Liver (tissue), 9 donors: ENCODE measurements around the gene FGF3. TPM values are rescaled to one million over a fixed set of nuclear protein-coding genes. Genes with fewer than 3 reads are reported as not detected.

ENCODE experiments used
- DNase-seq: peaks from one replicate; pipeline ENCODE4 v3.0.0-alpha.2; 2017; ENCODE audit warnings: low spot score
- H3K27ac ChIP-seq, 2 donors: one replicate each; pipeline ENCODE4 v1.7.0; 2013; ENCODE audit warnings: inconsistent platforms in 2 of 2, low read length in 2 of 2, control low read depth in 1 of 2, low read depth in 1 of 2, mild to moderate bottlenecking in 1 of 2
- H3K27me3 ChIP-seq, 4 donors: one replicate each; pipeline versions ENCODE4 v1.6.1 to v1.7.0; 2013; ENCODE audit warnings: low read length in 3 of 4, inconsistent platforms in 1 of 4, mild to moderate bottlenecking in 1 of 4, moderate library complexity in 1 of 4; ENCODE audit not compliant: control insufficient read depth in 4 of 4, insufficient read depth in 4 of 4
- H3K36me3 ChIP-seq, 4 donors: one replicate each; pipeline versions ENCODE4 v1.6.1 to v1.7.0; 2013; ENCODE audit warnings: low read length in 3 of 4, mild to moderate bottlenecking in 3 of 4, low read depth in 1 of 4, moderate library complexity in 1 of 4; ENCODE audit not compliant: control insufficient read depth in 4 of 4, insufficient read depth in 3 of 4
- H3K4me1 ChIP-seq, 4 donors: one replicate each; pipeline versions ENCODE4 v1.6.1 to v1.7.0; 2013; ENCODE audit warnings: low read length in 3 of 4, mild to moderate bottlenecking in 3 of 4, moderate library complexity in 1 of 4; ENCODE audit not compliant: control insufficient read depth in 4 of 4, insufficient read depth in 4 of 4
- H3K4me3 ChIP-seq, 3 donors: one replicate each; pipeline versions ENCODE4 v1.6.1 to v1.7.0; 2013; ENCODE audit warnings: low read length in 3 of 3, control low read depth in 1 of 3, low read depth in 1 of 3, mild to moderate bottlenecking in 1 of 3
- H3K9ac ChIP-seq, 2 donors: one replicate each; pipeline ENCODE4 v1.7.0; 2013; ENCODE audit warnings: low read length in 2 of 2, mild to moderate bottlenecking in 2 of 2, moderate library complexity in 2 of 2, control low read depth in 1 of 2, low read depth in 1 of 2
- H3K9me3 ChIP-seq, 4 donors: one replicate each; pipeline versions ENCODE4 v1.6.1 to v1.7.0; 2013; ENCODE audit warnings: low read length in 3 of 4; ENCODE audit not compliant: control insufficient read depth in 4 of 4
- EGR1 ChIP-seq, 2 donors: IDR thresholded peaks; 2 replicates each; pipeline ENCODE4 v1.6.1; 2016 to 2018; ENCODE audit warnings: antibody characterized with exemption in 2 of 2, low read depth in 2 of 2
- FOXA1 ChIP-seq: IDR thresholded peaks from 2 replicates; pipeline ENCODE4 v1.6.1; 2016; ENCODE audit warnings: antibody characterized with exemption
- FOXA2 ChIP-seq: IDR thresholded peaks from 2 replicates; pipeline ENCODE4 v1.6.1; 2016; ENCODE audit warnings: antibody characterized with exemption
- GABPA ChIP-seq, 2 donors: IDR thresholded peaks in 1 of 2; conservative IDR thresholded peaks in 1 of 2; 2 replicates each; pipeline ENCODE4 v1.6.1; 2016; ENCODE audit warnings: antibody characterized with exemption in 2 of 2, mild to moderate bottlenecking in 1 of 2, moderate library complexity in 1 of 2
- HNF4A ChIP-seq, 2 donors: conservative IDR thresholded peaks; 2 replicates each; pipeline ENCODE4 v1.6.1; 2016; ENCODE audit warnings: antibody characterized with exemption in 2 of 2, mild to moderate bottlenecking in 2 of 2
- HNF4G ChIP-seq: IDR thresholded peaks from 2 replicates; pipeline ENCODE4 v1.6.1; 2016; ENCODE audit warnings: antibody characterized with exemption
- JUND ChIP-seq, 2 donors: IDR thresholded peaks; 2 replicates each; pipeline ENCODE4 v1.6.1; 2016; ENCODE audit warnings: antibody characterized with exemption in 2 of 2
- NR2F2 ChIP-seq: IDR thresholded peaks from 2 replicates; pipeline ENCODE4 v1.6.1; 2016; ENCODE audit warnings: antibody characterized with exemption
- RXRA ChIP-seq, 2 donors: IDR thresholded peaks; 2 replicates each; pipeline ENCODE4 v1.6.1; 2017 to 2018; ENCODE audit warnings: antibody characterized with exemption in 2 of 2, mild to moderate bottlenecking in 1 of 2
- SP1 ChIP-seq: IDR thresholded peaks from 2 replicates; pipeline ENCODE4 v1.6.1; 2018; ENCODE audit warnings: antibody characterized with exemption, mild to moderate bottlenecking
- TAF1 ChIP-seq: conservative IDR thresholded peaks from 2 replicates; pipeline ENCODE4 v1.6.1; 2016; ENCODE audit warnings: antibody characterized with exemption, mild to moderate bottlenecking
- YY1 ChIP-seq: IDR thresholded peaks from 2 replicates; pipeline ENCODE4 v1.6.1; 2016; ENCODE audit warnings: antibody characterized with exemption, mild to moderate bottlenecking
- WGBS: extraction: QIAGEN DNeasy Blood & Tissue Kit; methylation state at CpG from one replicate; pipeline ENCODE4 v1.1.7; 2013; 5-methylcytosine and 5-hydroxymethylcytosine counted together
- polyA plus RNA-seq, 2 donors: library from polyadenylated mRNA; stranded (reverse) in 1 of 2; unstranded in 1 of 2; fragments of 200-250 nt in 1 of 2; fragments of >200 nt in 1 of 2; fragmentation: Nextera tagmentation in 1 of 2; extraction: Ambion mirVana in 1 of 2; gene quantifications; one replicate each; pipeline versions ENCODE4 v1.2.1 to v1.2.3, GENCODE V29; 2013 to 2015
- total RNA-seq, 2 donors: library from RNA; depleted of rRNA; stranded (reverse); fragments of >200 nt; gene quantifications; one replicate each; pipeline ENCODE4 v1.2.3, GENCODE V29; 2014
- TF ChIP-seq, protein P1 (sequence below): IDR thresholded peaks from 2 replicates; pipeline ENCODE4 v1.6.1; 2016; ENCODE audit warnings: antibody characterized with exemption
- TF ChIP-seq, protein P2 (sequence below): IDR thresholded peaks from 2 replicates; pipeline ENCODE4 v1.6.1; 2016; ENCODE audit warnings: antibody characterized with exemption, mild to moderate bottlenecking
- TF ChIP-seq, protein P3 (sequence below): fragments of 150-350 bp; IDR thresholded peaks from 2 replicates; pipeline ENCODE4 v1.5.1; 2017; ENCODE audit warnings: improper control_type of control experiment, low read depth, low read length; ENCODE audit not compliant: missing input control
- TF ChIP-seq, protein P4 (sequence below): IDR thresholded peaks from 2 replicates; pipeline ENCODE4 v1.6.1; 2016; ENCODE audit warnings: antibody characterized with exemption
- TF ChIP-seq, protein P5 (sequence below): IDR thresholded peaks from 2 replicates; pipeline ENCODE4 v1.6.1; 2016; ENCODE audit warnings: antibody characterized with exemption
- donor health status: healthy.
- donor health status: healthy.
- donor health status: healthy.
- donor health status: healthy.
- donor health status: healthy.

FGF3 gene
- total and polyA plus RNA-seq, 4 donors, result not detected

DNA sequence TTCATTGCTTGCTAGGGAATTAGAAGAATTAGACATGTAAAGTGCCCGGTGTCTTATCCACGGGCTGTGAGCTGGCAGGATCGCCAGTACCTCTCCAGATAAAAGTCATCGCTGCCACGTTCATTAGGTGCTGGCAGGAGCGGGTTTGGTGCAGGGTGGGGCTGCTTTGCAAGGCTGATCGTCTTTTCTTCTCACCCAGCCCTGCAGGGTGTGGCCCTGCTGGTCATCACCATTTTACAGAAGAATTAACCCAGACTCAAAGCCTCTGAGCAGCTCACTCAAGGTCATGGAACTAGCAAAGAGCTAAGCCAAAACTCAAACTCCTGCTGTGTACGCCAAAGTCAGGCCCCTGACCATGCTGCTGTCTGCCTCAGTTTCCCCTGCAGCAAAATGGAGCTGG, 38.0 kb downstream of the FGF3 start:
- no peak overlapping the region for H3K27ac ChIP-seq
- DNase-seq, result no peak
- H3K27me3 ChIP-seq, result no peaks in the 10 kb centered on the region
- no peak overlapping the region for H3K4me3 ChIP-seq
- no peaks in the 10 kb centered on the region for H3K9me3 ChIP-seq
- H3K4me1 ChIP-seq, result no peaks in the 10 kb centered on the region
- no peak for TF ChIP-seq HNF4G
- no peak for TF ChIP-seq RXRA (IDR thresholded peaks at IDR 0.05)
- TF ChIP-seq GABPA (IDR thresholded peaks at IDR 0.05 in 1 of 2, conservative IDR thresholded peaks at IDR 0.05 in 1 of 2), result no peak
- TF ChIP-seq FOXA2, result no peak
- TF ChIP-seq, protein P1, sequence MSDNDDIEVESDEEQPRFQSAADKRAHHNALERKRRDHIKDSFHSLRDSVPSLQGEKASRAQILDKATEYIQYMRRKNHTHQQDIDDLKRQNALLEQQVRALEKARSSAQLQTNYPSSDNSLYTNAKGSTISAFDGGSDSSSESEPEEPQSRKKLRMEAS, result no peak
- no peak for TF ChIP-seq JUND (IDR thresholded peaks at IDR 0.05)
- TF ChIP-seq, protein P2, sequence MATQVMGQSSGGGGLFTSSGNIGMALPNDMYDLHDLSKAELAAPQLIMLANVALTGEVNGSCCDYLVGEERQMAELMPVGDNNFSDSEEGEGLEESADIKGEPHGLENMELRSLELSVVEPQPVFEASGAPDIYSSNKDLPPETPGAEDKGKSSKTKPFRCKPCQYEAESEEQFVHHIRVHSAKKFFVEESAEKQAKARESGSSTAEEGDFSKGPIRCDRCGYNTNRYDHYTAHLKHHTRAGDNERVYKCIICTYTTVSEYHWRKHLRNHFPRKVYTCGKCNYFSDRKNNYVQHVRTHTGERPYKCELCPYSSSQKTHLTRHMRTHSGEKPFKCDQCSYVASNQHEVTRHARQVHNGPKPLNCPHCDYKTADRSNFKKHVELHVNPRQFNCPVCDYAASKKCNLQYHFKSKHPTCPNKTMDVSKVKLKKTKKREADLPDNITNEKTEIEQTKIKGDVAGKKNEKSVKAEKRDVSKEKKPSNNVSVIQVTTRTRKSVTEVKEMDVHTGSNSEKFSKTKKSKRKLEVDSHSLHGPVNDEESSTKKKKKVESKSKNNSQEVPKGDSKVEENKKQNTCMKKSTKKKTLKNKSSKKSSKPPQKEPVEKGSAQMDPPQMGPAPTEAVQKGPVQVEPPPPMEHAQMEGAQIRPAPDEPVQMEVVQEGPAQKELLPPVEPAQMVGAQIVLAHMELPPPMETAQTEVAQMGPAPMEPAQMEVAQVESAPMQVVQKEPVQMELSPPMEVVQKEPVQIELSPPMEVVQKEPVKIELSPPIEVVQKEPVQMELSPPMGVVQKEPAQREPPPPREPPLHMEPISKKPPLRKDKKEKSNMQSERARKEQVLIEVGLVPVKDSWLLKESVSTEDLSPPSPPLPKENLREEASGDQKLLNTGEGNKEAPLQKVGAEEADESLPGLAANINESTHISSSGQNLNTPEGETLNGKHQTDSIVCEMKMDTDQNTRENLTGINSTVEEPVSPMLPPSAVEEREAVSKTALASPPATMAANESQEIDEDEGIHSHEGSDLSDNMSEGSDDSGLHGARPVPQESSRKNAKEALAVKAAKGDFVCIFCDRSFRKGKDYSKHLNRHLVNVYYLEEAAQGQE, result no peak
- TF ChIP-seq, protein P3, sequence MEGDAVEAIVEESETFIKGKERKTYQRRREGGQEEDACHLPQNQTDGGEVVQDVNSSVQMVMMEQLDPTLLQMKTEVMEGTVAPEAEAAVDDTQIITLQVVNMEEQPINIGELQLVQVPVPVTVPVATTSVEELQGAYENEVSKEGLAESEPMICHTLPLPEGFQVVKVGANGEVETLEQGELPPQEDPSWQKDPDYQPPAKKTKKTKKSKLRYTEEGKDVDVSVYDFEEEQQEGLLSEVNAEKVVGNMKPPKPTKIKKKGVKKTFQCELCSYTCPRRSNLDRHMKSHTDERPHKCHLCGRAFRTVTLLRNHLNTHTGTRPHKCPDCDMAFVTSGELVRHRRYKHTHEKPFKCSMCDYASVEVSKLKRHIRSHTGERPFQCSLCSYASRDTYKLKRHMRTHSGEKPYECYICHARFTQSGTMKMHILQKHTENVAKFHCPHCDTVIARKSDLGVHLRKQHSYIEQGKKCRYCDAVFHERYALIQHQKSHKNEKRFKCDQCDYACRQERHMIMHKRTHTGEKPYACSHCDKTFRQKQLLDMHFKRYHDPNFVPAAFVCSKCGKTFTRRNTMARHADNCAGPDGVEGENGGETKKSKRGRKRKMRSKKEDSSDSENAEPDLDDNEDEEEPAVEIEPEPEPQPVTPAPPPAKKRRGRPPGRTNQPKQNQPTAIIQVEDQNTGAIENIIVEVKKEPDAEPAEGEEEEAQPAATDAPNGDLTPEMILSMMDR, result no peak
- no peak for TF ChIP-seq TAF1
- TF ChIP-seq EGR1 (IDR thresholded peaks at IDR 0.05; ENCODE audit: low read depth in 2 of 2), result no peak
- no peak for TF ChIP-seq HNF4A (conservative IDR thresholded peaks at IDR 0.05)
- no peak for TF ChIP-seq YY1
- TF ChIP-seq, protein P4, sequence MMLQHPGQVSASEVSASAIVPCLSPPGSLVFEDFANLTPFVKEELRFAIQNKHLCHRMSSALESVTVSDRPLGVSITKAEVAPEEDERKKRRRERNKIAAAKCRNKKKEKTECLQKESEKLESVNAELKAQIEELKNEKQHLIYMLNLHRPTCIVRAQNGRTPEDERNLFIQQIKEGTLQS, result no peak
- H3K9ac ChIP-seq, result no peak overlapping the region
- H3K36me3 ChIP-seq, result no peaks in the 10 kb centered on the region
- 73% methylated on average over 8 of the region's 8 CpGs for WGBS

DNA sequence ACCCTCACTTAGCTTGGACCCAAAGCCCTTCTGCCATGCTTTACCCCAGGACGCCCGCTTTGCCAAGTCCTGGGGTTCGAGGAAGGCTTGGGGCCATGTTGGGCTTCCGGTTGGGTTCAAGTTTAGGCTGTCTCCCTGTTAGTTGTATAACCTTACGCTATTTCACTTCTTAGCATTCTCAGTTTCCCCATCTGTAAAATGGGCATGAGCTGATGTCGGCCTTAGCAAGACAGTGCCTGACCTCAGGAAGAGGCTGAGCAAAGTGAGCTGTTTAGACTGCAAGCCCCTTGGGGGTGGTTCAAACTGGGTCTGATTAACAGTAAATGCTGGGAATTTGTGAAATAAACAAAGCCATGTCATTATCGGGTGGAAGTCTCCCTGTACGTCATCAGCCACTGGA, 40.8 kb downstream of the FGF3 start:
- Histone ChIP-seq H3K9ac (no peak overlapping the region), H3K27ac (no peak overlapping the region), H3K36me3 (no peaks in the 10 kb centered on the region), H3K4me3 (no peak overlapping the region), H3K9me3 (no peaks in the 10 kb centered on the region), H3K27me3 (peaks cover 0 to 17% (median 3%) of the 10 kb centered on the region in 4 donors), H3K4me1 (peaks cover 2 to 10% (median 3%) of the 10 kb centered on the region in 4 donors)
- 91% methylated on average over 8 of the region's 8 CpGs for WGBS
- no peak for DNase-seq
- TF ChIP-seq SP1 (no peak), NR2F2 (no peak), JUND (IDR thresholded peaks at IDR 0.05) (no peak), HNF4G (no peak), HNF4A (conservative IDR thresholded peaks at IDR 0.05) (no peak), FOXA1 (no peak), EGR1 (IDR thresholded peaks at IDR 0.05; ENCODE audit: low read depth in 2 of 2) (no peak), RXRA (IDR thresholded peaks at IDR 0.05) (no peak), FOXA2 (no peak), TAF1 (no peak), GABPA (IDR thresholded peaks at IDR 0.05 in 1 of 2, conservative IDR thresholded peaks at IDR 0.05 in 1 of 2) (no peak)
- TF ChIP-seq, protein P4, result no peak
- TF ChIP-seq, protein P3, result no peak
- TF ChIP-seq, protein P1, result no peak
- TF ChIP-seq, protein P5, sequence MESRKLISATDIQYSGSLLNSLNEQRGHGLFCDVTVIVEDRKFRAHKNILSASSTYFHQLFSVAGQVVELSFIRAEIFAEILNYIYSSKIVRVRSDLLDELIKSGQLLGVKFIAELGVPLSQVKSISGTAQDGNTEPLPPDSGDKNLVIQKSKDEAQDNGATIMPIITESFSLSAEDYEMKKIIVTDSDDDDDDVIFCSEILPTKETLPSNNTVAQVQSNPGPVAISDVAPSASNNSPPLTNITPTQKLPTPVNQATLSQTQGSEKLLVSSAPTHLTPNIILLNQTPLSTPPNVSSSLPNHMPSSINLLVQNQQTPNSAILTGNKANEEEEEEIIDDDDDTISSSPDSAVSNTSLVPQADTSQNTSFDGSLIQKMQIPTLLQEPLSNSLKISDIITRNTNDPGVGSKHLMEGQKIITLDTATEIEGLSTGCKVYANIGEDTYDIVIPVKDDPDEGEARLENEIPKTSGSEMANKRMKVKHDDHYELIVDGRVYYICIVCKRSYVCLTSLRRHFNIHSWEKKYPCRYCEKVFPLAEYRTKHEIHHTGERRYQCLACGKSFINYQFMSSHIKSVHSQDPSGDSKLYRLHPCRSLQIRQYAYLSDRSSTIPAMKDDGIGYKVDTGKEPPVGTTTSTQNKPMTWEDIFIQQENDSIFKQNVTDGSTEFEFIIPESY, result no peak
